SK-N-DZ (cell line): Measurements from ENCODE around the gene PLEKHG1.

Source experiments
- DNase-seq: peaks from one replicate; pipeline ENCODE4 v3.0.0-alpha.2; 2015; ENCODE audit warnings: low spot score

PLEKHG1 gene

DNA sequence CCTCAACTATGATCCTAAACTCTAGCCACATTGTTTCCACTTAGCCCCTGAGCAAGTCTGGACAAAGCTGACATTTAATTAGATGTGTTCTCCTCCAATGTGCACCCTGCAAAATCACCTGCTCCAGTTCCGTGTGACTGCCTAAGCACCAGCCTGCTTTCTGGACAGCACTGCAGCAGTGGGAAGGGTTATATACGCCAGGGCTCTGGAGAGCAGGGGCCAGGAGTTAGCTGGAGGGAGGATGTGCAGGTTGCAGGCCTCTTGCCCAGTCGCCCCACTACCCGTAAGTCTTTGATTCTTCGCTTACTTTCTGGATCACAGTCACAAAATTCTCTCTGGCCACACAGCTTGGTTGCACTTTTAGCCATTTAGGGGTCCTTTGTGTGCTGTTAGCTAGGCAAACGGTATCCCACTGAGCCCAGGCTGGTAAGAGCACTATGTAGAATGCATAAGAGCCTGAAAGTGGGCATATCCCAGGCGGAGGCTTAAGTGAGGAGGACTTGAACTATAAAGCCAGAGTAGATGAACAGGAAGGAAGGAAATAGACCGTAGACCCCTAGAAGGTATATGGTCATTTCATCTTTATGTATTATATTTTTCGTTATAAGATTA is 10.7 kb upstream of the PLEKHG1 start:
- DNase-seq: no peak

DNA sequence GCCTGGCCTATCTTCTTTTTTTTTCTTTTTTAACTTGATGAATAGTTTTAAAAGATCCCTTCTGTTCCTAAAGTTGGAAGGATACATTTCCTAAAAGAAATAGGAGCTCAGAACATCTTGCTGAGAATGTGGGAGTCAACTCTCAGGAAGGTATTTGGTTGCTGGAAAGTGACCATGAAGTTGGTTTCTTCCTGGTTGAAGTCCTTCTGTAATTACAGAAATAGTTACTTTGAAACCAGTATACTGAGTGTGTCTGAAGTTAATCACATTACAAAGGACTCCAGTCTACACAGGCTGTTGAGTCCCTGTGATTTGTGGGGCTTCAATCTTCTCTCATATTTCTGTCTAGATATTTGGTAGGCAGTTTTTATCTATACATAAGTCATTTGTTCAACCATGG is 9.8 kb upstream of the PLEKHG1 start:
- DNase-seq: no peak

DNA sequence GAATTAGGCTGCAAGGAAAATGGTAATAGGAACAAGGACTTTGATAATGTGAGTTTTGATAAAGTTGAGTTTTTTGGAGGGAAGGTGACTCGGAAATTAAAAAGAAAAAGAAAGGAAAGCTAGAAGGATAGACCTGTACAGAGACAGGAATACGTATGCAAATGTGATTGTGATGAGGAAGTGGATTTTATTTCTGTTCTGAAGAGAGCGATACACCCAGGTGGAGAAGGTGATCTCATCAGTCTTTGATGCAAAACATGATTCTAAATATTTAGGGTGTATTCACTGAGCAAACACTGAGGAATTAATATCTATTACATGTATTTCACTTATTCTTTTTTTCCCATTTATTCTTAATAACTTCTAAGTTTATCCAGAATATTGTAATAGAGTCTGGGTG is 9.2 kb upstream of the PLEKHG1 start:
- no peak for DNase-seq

DNA sequence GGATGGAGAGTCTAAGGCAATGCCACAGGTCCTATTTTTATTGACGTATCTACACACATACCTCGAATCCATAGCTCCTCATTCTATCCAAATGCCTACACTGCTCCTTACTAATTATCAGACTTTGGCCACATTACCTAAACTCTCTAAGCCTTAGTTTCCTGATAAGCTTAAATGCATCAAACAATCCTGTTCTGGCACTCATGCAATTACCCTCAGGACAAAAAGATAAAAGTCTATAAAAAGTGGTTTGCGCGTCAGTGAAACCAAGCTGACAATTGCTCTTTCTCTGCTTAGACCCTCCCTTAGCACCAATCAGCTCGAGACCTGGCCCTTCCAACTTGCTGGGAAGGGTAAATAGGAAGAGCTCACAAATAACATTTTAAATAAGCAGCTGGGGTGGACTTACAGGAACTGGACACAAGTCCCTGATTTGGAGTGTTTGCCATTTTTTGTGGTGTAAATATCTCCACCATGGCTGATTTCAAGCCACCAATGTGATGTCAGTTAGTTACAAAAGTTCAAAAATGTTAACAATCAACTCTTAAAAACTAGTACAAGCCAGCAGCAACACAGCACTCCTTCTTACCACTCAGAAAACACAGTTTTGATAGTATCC is 7.2 kb upstream of the PLEKHG1 start:
- no peak for DNase-seq

DNA sequence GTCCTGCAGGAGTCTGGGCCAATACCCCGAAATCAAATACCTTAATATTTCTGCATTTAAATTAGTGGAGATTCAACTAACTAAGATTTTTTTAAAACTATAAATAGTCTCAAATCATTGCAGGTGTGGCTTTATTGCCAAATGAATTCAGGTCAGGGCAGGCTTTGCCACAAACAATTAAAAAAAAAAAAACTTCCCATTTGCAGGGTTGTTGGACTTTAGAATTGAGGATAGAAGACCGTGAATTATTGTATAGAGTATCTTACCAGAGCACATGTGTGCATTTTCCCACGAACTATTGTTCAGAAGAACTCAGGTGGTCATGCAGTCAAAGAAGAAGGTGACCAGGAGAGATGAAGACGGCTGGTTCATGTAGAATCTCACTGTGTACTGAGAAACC is 6.6 kb upstream of the PLEKHG1 start:
- DNase-seq: no peak

DNA sequence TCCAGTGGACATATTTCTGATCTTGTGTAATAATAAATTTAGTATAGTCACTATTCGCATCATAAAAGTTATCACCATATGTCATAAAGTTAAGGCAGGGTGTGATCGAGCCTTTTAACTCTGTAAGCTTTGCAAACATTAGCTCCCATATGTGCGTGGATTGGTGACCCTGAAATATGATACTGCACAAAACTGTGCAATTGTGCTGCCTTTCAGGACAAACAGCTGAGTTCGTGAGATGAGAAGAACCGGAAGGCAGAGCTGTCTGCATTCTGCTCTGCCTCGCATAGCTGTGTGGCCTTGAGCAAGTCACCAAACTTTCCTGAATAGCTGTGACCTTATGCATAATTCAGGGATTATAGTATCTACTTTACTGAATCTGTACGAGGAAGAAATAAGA is 3.2 kb upstream of the PLEKHG1 start:
- DNase-seq: no peak

DNA sequence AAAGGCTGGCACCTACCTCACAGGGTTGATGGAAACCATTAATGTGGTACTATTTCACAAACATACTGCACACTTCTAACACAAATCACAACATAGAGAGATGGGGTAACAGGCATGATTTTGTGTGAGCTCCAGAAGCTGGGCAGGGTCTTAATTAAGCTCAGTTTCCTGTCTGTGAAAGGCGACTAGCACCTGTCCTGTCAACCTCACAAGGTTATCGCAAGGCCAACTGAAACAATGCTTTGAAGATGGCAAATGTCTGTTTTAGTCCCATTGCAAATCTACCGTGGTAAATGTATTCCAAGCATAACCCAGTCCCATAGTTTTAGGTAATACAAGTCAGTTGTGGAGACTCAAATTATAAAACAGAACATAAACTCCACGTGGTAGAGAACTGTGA is 1.3 kb upstream of the PLEKHG1 start:
- no peak for DNase-seq

DNA sequence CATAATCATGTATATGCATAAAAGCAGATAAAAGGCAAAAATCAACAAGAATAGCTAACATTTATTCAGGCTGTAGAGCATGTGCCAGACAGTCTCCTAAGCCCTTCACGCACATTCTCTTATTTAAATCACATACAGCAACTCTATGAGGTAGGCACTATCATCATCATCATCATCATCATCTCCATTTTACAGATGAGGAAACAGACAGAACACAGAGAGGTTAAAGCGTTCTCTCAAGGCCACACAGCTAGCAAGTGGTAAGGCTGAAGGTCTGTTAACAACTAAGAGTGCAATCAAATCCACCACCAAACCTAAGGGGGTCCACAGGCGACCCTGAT is 857 bp upstream of the PLEKHG1 start:
- DNase-seq: no peak

DNA sequence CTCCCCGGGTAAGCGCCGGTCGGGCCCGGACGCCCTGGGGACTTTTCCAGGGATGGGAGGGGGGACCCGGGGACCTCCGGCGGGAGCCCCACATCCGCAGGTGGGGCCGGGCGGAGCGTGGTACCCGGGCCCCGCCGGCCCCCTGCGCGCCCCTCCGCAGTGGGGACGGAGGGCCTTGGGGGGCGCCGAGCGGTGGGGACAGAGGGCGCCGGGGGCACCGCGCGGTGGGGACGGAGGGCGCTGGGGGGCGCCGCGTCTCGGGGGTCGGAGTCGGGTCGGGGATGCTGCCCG is 270 bp downstream of the PLEKHG1 start:
- no peak for DNase-seq

DNA sequence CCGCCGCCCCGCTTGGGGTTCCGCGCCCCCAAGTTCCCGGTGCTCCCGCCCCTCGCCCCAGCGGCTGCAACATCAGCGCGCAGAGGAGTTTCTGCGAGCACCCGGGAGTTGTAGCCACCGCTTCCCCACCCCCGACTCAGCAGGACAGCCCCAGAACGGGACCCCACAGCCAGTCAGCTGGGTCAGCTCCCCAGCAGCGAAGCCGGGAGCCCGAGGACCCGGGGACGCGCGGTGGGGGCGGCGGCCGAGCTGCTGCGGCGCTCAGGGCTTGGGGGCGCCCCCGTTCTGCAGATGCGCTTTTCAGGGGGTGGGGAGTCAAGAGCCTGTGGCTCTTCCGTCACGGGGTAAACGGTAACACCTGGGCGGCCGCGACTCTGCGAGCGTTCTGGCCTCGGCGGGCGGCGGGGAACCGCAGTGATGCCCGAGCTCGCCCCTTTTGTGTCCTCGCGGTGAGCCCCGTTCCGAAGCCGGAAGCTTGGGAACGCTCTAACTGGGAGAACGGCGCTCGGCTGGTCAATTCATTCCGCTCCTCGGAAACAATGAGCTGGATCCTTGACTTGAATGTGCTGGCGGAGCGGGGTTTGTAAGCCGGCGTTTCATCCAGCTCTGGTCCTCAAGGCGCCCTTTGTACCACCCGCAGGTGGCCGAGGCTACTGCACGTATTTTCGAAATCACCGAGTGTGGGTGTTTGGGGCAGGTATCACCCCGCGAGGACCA is 774 bp downstream of the PLEKHG1 start:
- DNase-seq: peak; percentile 44

DNA sequence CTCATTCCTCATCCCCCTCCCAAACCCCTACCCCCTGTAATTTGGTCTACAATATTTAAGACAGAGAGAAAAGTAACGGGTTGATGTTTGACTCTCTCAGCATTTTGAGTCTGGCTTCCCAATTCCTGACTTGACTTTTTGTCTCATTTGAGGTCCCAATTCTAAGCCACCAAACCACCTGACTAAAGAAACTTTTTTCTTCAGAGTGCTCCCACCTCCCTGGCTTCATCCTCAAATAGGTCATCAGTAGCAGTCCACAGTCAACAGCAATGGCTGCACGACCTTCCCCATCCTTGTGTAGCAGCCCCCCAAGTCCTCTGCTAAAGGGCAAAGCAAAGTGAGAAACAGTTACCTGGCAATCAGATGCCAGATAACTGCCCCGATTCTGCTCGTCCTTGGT is 1.8 kb downstream of the PLEKHG1 start:
- DNase-seq: no peak

DNA sequence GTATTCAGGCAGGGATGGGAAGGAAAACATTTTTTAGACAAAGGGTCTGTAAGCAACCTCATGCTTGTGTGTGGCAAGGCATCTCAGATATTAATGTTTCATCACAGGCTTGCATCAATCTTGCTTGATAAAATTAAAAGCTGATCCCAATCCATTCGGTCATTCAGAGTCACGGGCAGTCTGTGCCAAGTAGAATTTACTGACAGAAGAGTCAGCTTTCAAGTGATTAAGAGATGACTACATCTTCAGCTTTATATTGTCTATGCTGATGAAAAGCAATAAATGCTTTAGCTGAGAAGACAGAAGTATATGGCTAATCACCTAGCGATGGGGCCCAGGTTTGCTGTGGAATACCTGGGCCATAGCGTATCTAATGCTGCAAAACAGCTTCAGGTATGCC is 3.5 kb downstream of the PLEKHG1 start:
- DNase-seq: no peak

DNA sequence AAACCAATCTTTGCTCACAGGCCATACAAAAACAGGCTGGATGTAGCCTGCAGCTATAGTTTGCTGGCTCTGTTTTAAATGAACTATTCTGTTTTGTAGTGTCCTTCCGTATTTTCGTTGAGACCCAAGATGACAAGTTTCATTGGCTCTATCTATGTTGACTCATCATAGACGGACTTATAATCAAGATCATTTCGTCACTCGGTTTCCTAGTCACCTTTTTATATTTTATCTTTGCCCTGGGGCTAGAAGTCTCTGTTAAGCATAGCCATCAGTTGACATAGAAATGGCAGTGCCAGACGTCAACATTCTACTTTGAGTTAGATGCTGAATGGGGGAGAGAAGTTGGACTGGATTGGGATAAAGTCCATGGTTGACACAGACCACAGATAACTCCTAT is 4.8 kb downstream of the PLEKHG1 start:
- no peak for DNase-seq

DNA sequence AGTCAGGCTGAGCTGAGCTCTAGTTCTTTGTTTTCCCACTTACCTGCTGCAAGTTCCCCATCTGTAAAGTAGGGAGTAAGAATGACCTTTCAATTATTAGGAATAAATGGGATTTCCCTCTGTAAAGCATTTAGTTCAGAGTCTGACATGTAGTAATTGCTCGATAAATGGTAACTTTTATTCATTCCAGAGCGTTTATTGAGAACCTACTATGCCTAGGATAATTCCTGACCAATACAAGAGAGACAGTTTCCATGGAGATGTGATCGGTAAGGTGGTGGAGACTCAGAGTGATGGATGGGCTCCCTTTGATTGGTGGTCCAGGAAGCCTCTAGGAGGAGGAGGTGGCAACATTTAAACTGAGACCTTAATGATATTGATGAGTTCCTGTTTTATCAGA is 5.6 kb downstream of the PLEKHG1 start:
- no peak for DNase-seq

DNA sequence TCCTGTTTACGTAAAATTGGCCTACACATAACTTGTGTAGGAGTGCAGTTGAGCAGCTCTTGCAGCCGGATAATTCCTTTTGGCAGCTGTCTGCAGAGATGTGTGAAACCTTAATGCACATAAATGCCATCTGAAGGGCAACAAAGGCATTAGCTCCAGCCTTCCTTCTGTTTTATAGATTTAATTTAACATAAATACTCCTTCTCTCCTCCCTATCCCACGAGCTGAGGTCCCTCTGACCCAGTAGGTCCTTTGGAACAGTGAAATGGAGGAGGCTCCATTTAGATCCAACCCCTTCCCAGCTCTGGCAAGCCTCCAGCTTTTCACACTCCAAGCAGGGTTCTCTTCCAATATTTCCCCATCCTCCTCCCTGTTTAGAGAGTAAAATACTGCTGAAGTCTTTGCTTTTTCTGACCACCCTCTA is 6.5 kb downstream of the PLEKHG1 start:
- DNase-seq: no peak

DNA sequence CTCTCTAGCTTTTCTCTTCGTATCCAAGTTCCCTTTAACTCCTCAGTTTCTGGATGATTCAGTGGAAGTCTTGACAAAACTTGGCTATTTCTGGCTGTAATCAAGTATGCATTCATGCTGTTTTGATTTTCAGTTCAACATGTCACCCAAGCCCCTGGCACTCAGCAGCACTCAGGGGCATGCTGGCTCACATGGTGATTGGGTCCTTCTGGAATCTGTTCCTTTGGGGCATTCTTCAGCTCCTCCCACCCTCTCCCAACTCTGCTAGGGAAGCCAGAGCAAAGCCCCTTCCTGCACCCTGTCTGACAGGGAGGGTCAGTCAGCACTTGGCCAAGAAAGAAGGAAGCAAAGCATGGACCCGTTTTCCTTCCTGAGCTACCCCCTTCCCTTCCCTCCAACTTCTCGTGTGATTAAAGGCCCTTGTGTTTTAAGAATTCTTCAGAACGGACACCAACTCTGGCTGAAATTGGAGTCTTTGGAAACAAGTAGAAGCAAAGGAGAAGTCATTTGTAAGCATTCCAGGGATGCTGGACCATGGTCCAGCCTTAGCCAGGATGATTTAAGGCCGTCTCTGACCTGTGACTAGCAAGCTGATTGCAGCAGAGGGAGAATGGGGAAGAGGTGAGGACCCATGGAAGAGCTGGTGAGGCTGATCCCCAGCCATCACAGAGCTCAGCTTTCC is 7.1 kb downstream of the PLEKHG1 start:
- DNase-seq: no peak

DNA sequence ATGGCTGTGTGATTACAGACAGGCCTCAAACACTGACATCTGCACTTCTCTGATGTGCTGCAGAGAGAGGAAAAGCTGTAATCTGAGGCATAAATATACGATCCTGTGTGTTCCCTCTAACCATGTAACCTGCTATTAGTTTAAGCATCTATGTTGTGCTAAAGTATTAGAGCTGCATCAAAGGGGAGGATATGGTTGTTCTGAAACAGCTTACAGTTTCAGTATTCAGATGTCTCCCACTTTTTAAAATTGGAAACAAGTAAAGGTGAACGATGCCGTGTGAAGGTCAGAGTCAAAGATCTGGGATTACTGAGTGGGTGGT is 7.6 kb downstream of the PLEKHG1 start:
- no peak for DNase-seq

DNA sequence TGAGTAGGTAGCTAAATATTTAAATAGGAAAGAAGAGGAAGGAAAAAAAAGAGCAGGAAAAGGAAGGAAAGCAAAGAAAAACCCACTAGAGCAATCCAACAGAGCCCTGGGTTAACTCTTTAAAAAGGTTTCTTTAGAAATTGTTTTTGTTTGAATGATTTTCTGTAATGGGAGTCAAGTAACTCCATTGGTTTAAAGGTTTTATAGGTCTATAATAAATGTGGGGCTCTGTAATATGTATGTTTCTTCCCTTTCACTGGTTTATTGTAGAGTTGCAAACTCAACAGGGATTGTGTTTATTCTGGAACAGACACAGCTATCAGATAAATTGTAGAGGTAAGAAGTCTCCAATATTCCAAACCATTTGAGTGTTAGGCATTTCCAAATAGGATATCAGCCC is 10.9 kb downstream of the PLEKHG1 start:
- no peak for DNase-seq

DNA sequence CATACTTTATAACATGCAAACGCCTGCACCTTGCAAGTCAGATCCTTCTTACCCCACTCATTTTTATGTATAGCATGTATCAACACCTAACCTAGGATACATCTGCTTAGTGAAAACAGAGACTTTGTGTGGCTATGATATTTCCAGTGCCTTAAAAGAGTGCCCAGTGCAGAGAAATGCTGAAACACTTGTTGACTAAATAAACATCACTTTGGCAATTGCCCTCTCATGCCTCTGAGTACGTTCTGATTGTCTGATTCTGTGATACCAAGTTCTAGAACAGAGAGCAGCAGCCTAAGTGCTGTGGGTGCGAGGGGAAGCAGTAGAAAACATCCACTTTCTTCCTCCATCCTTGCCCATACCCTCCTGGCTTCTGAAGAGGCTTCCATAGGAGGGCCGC is 13.6 kb downstream of the PLEKHG1 start:
- DNase-seq: no peak

DNA sequence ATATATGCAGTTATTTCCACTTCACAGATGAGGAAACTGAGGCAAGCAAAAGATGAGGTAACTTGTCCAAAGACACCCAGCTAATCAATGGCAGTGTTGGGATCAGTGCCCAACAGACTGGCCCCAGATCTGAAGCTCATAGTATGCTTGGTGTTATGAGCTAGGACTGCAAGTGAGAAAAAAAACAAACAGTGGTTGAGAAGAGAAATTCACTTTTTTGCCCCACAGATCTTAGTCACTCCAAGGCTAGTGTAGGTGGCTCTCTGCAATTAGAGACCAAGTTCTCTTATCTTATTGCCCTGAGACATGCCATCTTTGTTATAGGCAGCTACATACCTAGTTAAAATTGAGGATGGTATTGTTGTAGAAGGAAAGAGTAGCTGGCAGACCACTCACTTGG is 16.3 kb downstream of the PLEKHG1 start:
- DNase-seq: no peak

DNA sequence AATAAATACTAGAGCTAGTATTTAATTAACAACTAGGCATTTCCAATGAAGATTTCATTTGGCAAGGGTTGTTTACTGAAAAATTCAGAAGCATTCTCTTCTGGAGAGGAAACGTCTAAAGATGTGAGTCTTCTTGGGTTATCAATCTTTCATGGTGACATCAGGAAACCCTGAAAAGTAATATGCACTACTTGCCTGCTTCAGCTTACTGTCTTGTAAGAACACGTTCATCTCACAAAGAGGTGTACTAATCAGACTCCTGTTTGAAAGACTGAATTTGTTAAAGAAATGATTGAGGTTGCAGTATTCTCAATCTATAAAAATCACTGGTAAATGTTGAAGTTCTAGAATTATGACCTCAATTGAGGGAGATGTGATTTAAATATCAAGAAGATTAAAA is 16.9 kb downstream of the PLEKHG1 start:
- DNase-seq: no peak

DNA sequence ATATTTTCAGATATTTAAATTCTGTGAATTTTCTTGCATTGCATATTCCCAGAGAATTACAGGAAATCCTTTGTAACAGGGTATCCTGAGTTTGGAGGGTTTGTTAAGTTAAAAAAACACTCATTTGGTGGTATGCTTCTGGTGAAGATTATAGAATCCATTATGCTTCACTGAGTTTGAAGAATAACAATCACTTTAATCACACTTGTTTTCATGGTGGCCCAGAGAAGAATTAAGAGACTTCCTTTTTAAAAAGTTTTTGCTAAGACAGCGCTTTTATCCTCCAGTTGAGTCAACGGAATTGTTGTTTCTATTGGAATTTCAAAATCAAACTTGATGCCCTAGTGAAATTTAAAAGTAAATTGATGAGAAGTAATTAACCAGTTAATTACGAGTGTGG is 17.4 kb downstream of the PLEKHG1 start:
- DNase-seq: no peak
